ENCODE measurements around the gene FRMPD4. TPM values are rescaled to one million over a fixed set of nuclear protein-coding genes. Genes with fewer than 3 reads are reported as not detected.

Gene FRMPD4
- total RNA-seq, 4 donors from 2014 or later: 0.17 to 0.83 (median 0.46) TPM

- TF ChIP-seq POLR2AphosphoS5 (IDR thresholded peaks at IDR 0.05): no peak
- TF ChIP-seq CTCF (IDR thresholded peaks at IDR 0.05): no peak
- TF ChIP-seq POLR2A (IDR thresholded peaks at IDR 0.05; ENCODE audit: low read depth): no peak
- TF ChIP-seq EP300 (IDR thresholded peaks at IDR 0.05): no peak
- Histone ChIP-seq H3K4me1 (no peaks in the 10 kb centered on the region), H3K36me3 (no peaks in the 10 kb centered on the region), H3K4me3 (no peak overlapping the region), H3K27ac (replicated peaks in 1 of 4) (no peak overlapping the region), H3K9me3 (no peaks in the 10 kb centered on the region), H3K27me3 (no peaks in the 10 kb centered on the region)
- no peak for DNase-seq (ENCODE audit: extremely low spot score)
- intact Hi-C loops (cut with DNase I): no loop called here
- WGBS: 49% methylated on average over 3 of the region's 3 CpGs
Observed at GRCh38 chrX:12580548-12580947, 442.3 kb downstream of the FRMPD4 start.

- Histone ChIP-seq H3K27me3 (no peaks in the 10 kb centered on the region), H3K4me3 (no peak overlapping the region), H3K36me3 (no peaks in the 10 kb centered on the region), H3K9me3 (no peaks in the 10 kb centered on the region), H3K4me1 (no peaks in the 10 kb centered on the region), H3K27ac (replicated peaks in 1 of 4) (no peak overlapping the region)
- 71% methylated on average over 4 of the region's 4 CpGs for WGBS
- TF ChIP-seq CTCF (IDR thresholded peaks at IDR 0.05) (no peak), POLR2A (IDR thresholded peaks at IDR 0.05; ENCODE audit: low read depth) (no peak), POLR2AphosphoS5 (IDR thresholded peaks at IDR 0.05) (no peak), EP300 (IDR thresholded peaks at IDR 0.05) (no peak)
- intact Hi-C loops (cut with DNase I): no loop called here
- DNase-seq (ENCODE audit: extremely low spot score): no peak
Observed at GRCh38 chrX:12581546-12581945, 443.3 kb downstream of the FRMPD4 start.

GRCh38 chrX:12582649-12583048 is 444.4 kb downstream of the FRMPD4 start:
- 71% methylated on average over 4 of the region's 4 CpGs for WGBS
- TF ChIP-seq POLR2A (IDR thresholded peaks at IDR 0.05; ENCODE audit: low read depth): no peak
- TF ChIP-seq CTCF (IDR thresholded peaks at IDR 0.05): no peak
- TF ChIP-seq EP300 (IDR thresholded peaks at IDR 0.05): no peak
- no peak for TF ChIP-seq POLR2AphosphoS5 (IDR thresholded peaks at IDR 0.05)

GRCh38 chrX:12583543-12583942 is 445.3 kb downstream of the FRMPD4 start:
- H3K9me3 ChIP-seq: no peaks in the 10 kb centered on the region
- H3K4me1 ChIP-seq: no peaks in the 10 kb centered on the region
- H3K4me3 ChIP-seq: no peak overlapping the region
- H3K27me3 ChIP-seq: no peaks in the 10 kb centered on the region
- 79% methylated on average over 8 of the region's 25 CpGs for WGBS
- DNase-seq (ENCODE audit: extremely low spot score): no peak
- no peak overlapping the region for H3K27ac ChIP-seq (replicated peaks in 1 of 4)
- TF ChIP-seq EP300 (IDR thresholded peaks at IDR 0.05) (no peak), POLR2A (IDR thresholded peaks at IDR 0.05; ENCODE audit: low read depth) (no peak), CTCF (IDR thresholded peaks at IDR 0.05) (no peak), POLR2AphosphoS5 (IDR thresholded peaks at IDR 0.05) (no peak)
- no peaks in the 10 kb centered on the region for H3K36me3 ChIP-seq
- intact Hi-C loops (cut with DNase I): no loop called here

More at GRCh38 chrX:12582649-12583048, 444.4 kb downstream of the FRMPD4 start:
- H3K4me1 ChIP-seq: no peaks in the 10 kb centered on the region
- H3K27ac ChIP-seq (replicated peaks in 1 of 4): no peak overlapping the region
- H3K27me3 ChIP-seq: no peaks in the 10 kb centered on the region
- DNase-seq (ENCODE audit: extremely low spot score): no peak
- intact Hi-C loops (cut with DNase I): no loop called here
- no peak overlapping the region for H3K4me3 ChIP-seq
- no peaks in the 10 kb centered on the region for H3K9me3 ChIP-seq
- no peaks in the 10 kb centered on the region for H3K36me3 ChIP-seq

- no peak overlapping the region for H3K4me3 ChIP-seq
- DNase-seq (ENCODE audit: extremely low spot score): no peak
- no peaks in the 10 kb centered on the region for H3K4me1 ChIP-seq
- H3K27ac ChIP-seq (replicated peaks in 1 of 4): no peak overlapping the region
- TF ChIP-seq EP300 (IDR thresholded peaks at IDR 0.05) (no peak), POLR2A (IDR thresholded peaks at IDR 0.05; ENCODE audit: low read depth) (no peak), CTCF (IDR thresholded peaks at IDR 0.05) (no peak), POLR2AphosphoS5 (IDR thresholded peaks at IDR 0.05) (no peak)
- no peaks in the 10 kb centered on the region for H3K36me3 ChIP-seq
- intact Hi-C loops (cut with DNase I): no loop called here
- H3K9me3 ChIP-seq: no peaks in the 10 kb centered on the region
- H3K27me3 ChIP-seq: no peaks in the 10 kb centered on the region
- 50% methylated on average over 1 of the region's 1 CpG for WGBS
Observed at GRCh38 chrX:12595720-12596119, 457.4 kb downstream of the FRMPD4 start.
